ENCODE data around the gene NR2F1. TPM values are rescaled to one million over a fixed set of nuclear protein-coding genes. Genes with fewer than 3 reads are reported as not detected.
A peak's percentile ranks its signal among the peaks of the same experiment; 100 is the strongest.

Gene NR2F1
- total RNA-seq, 3 donors from 2014 or later (not counting 1 experiment from before 2014, with no cell fraction given): not detected

DNA sequence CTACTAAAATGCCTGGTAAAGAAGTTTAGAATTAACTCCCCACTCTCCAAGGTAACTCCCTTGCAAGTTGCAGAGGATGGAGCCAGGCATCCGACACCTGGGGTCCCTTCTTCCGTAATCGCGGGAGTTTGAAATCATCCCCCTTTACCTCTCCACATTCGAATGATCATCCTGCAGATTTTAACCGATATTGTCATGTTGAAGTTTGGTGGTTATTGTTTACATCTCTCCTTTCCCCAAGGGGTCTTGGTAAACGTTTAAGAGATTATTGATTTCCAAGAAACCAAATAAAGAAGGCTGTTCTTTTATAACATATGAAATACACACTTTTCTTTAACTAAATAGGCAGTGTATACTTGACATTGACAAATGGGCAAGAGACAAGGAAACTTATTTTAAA lies 26.7 kb downstream of the NR2F1 start:
- H3K36me3 ChIP-seq (ENCODE audit: control insufficient read depth, insufficient read depth, low read length): no peaks in the 10 kb centered on the region
- Mint-ChIP-seq H3K4me1 (peaks cover 13 to 21% of the 10 kb centered on the region in 2 donors), H3K27me3 (ENCODE audit: low read depth in 2 of 2) (peaks cover 85 to 86% of the 10 kb centered on the region in 2 donors), H3K27ac (no peak overlapping the region), H3K9me3 (no peaks in the 10 kb centered on the region), H3K36me3 (peaks cover 13% of the 10 kb centered on the region), H3K4me3 (no peak overlapping the region)
- WGBS (ENCODE audit: insufficient coverage): 23% methylated on average over 4 of the region's 7 CpGs
- DNase-seq (no peak), ATAC-seq (no peak)
- peaks cover 3% of the 10 kb centered on the region for H3K4me1 ChIP-seq (ENCODE audit: control insufficient read depth, insufficient read depth, low read length)
- H3K9me3 ChIP-seq (ENCODE audit: control insufficient read depth, insufficient read depth, low read length): no peaks in the 10 kb centered on the region
- TF ChIP-seq, protein P1, sequence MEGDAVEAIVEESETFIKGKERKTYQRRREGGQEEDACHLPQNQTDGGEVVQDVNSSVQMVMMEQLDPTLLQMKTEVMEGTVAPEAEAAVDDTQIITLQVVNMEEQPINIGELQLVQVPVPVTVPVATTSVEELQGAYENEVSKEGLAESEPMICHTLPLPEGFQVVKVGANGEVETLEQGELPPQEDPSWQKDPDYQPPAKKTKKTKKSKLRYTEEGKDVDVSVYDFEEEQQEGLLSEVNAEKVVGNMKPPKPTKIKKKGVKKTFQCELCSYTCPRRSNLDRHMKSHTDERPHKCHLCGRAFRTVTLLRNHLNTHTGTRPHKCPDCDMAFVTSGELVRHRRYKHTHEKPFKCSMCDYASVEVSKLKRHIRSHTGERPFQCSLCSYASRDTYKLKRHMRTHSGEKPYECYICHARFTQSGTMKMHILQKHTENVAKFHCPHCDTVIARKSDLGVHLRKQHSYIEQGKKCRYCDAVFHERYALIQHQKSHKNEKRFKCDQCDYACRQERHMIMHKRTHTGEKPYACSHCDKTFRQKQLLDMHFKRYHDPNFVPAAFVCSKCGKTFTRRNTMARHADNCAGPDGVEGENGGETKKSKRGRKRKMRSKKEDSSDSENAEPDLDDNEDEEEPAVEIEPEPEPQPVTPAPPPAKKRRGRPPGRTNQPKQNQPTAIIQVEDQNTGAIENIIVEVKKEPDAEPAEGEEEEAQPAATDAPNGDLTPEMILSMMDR (IDR thresholded peaks at IDR 0.05): no peak
- intact Hi-C loops (cut with micrococcal nuclease): loop anchor here (10.0 kb wide), 1 partner anchor 305 kb away; no protein-coding TSS in a partner anchor
- H3K27me3 ChIP-seq (ENCODE audit: control insufficient read depth, insufficient read depth, low read length): peaks cover 92% of the 10 kb centered on the region
- no peak overlapping the region for H3K27ac ChIP-seq (ENCODE audit: low read length)
- no peak overlapping the region for H3K4me3 ChIP-seq (ENCODE audit: low read length)

- 15% methylated on average over 17 of the region's 17 CpGs for WGBS (ENCODE audit: insufficient coverage)
- Mint-ChIP-seq H3K4me3 (no peak overlapping the region), H3K4me1 (peaks cover 10 to 21% of the 10 kb centered on the region in 2 donors), H3K9me3 (no peaks in the 10 kb centered on the region), H3K36me3 (peaks cover 8% of the 10 kb centered on the region), H3K27ac (no peak overlapping the region), H3K27me3 (ENCODE audit: low read depth in 2 of 2) (peaks cover 77% of the 10 kb centered on the region in 2 donors)
- Histone ChIP-seq H3K4me3 (ENCODE audit: low read length) (no peak overlapping the region), H3K27me3 (ENCODE audit: control insufficient read depth, insufficient read depth, low read length) (peaks cover 82% of the 10 kb centered on the region), H3K9me3 (ENCODE audit: control insufficient read depth, insufficient read depth, low read length) (no peaks in the 10 kb centered on the region), H3K27ac (ENCODE audit: low read length) (no peak overlapping the region), H3K4me1 (ENCODE audit: control insufficient read depth, insufficient read depth, low read length) (peaks cover 3% of the 10 kb centered on the region), H3K36me3 (ENCODE audit: control insufficient read depth, insufficient read depth, low read length) (no peaks in the 10 kb centered on the region)
- no peak for DNase-seq
- intact Hi-C loops (cut with micrococcal nuclease): no loop called here
- TF ChIP-seq, protein P1 (IDR thresholded peaks at IDR 0.05): no peak
- no peak for ATAC-seq
Observed at GRCh38 chr5:93610581-93611272, 27.7 kb downstream of the NR2F1 start.

GRCh38 chr5:93611273-93611975 lies 28.4 kb downstream of the NR2F1 start:
- H3K27me3 Mint-ChIP-seq (ENCODE audit: low read depth in 2 of 2): peaks cover 70 to 71% of the 10 kb centered on the region in 2 donors
- Histone ChIP-seq H3K4me3 (ENCODE audit: low read length) (no peak overlapping the region), H3K27me3 (ENCODE audit: control insufficient read depth, insufficient read depth, low read length) (peaks cover 79% of the 10 kb centered on the region), H3K27ac (ENCODE audit: low read length) (no peak overlapping the region), H3K9me3 (ENCODE audit: control insufficient read depth, insufficient read depth, low read length) (no peaks in the 10 kb centered on the region), H3K4me1 (ENCODE audit: control insufficient read depth, insufficient read depth, low read length) (peaks cover 3% of the 10 kb centered on the region), H3K36me3 (ENCODE audit: control insufficient read depth, insufficient read depth, low read length) (no peaks in the 10 kb centered on the region)
- no peak overlapping the region for H3K27ac Mint-ChIP-seq
- peaks cover 10 to 21% of the 10 kb centered on the region in 2 donors for H3K4me1 Mint-ChIP-seq
- ATAC-seq: no peak
- no peaks in the 10 kb centered on the region for H3K9me3 Mint-ChIP-seq
- TF ChIP-seq, protein P1 (IDR thresholded peaks at IDR 0.05): no peak
- peak in 1 of 2 donors; percentile 24 for DNase-seq
- peaks cover 8% of the 10 kb centered on the region for H3K36me3 Mint-ChIP-seq
- intact Hi-C loops (cut with micrococcal nuclease): no loop called here
- 4% methylated on average over 7 of the region's 9 CpGs for WGBS (ENCODE audit: insufficient coverage)
- no peak overlapping the region for H3K4me3 Mint-ChIP-seq

Measured in natural killer cell (primary cell).